Trophoblast cell (in vitro differentiated cells and primary cell): Measurements from ENCODE around the gene TMEM89.
A peak's percentile ranks its signal among the peaks of the same experiment; 100 is the strongest.

Experiments used
- DNase-seq, 2 donors: peaks; one replicate each; pipeline ENCODE4 v3.0.0-alpha.2; 2016
- H2AFZ ChIP-seq: 2 replicates; pipeline ENCODE4 v1.6.1; 2013; ENCODE audit warnings: low read length, moderate library complexity, mild to moderate bottlenecking; ENCODE audit not compliant: insufficient read depth, poor library complexity
- H2AK5ac ChIP-seq: 2 replicates; pipeline ENCODE4 v1.6.1; 2013; ENCODE audit warnings: mild to moderate bottlenecking, low read length
- H2BK120ac ChIP-seq: 2 replicates; pipeline ENCODE4 v1.6.1; 2013; ENCODE audit warnings: low read length, mild to moderate bottlenecking, moderate library complexity; ENCODE audit not compliant: insufficient read depth, poor library complexity
- H2BK12ac ChIP-seq: 2 replicates; pipeline ENCODE4 v1.6.1; 2013; ENCODE audit warnings: mild to moderate bottlenecking, low read length, moderate library complexity
- H2BK5ac ChIP-seq: 2 replicates; pipeline ENCODE4 v1.6.1; 2013; ENCODE audit warnings: low read length, low read depth, moderate library complexity, mild to moderate bottlenecking; ENCODE audit not compliant: poor library complexity
- H3K14ac ChIP-seq: 2 replicates; pipeline ENCODE4 v1.6.1; 2013; ENCODE audit warnings: mild to moderate bottlenecking, low read length
- H3K18ac ChIP-seq: 2 replicates; pipeline ENCODE4 v1.6.1; 2013; ENCODE audit warnings: mild to moderate bottlenecking, low read length
- H3K23ac ChIP-seq: 2 replicates; pipeline ENCODE4 v1.6.1; 2013; ENCODE audit warnings: low read length
- H3K27ac ChIP-seq: 2 replicates; pipeline ENCODE4 v1.5.1; 2013; ENCODE audit warnings: low read depth, mild to moderate bottlenecking, inconsistent platforms, low read length, moderate library complexity
- H3K27me3 ChIP-seq: 2 replicates; pipeline ENCODE4 v1.6.1; 2013; ENCODE audit warnings: inconsistent platforms, mild to moderate bottlenecking, low read length, moderate library complexity; ENCODE audit not compliant: insufficient read depth
- H3K36me3 ChIP-seq, 2 experiments: 1 replicate in 1 of 2; 2 replicates in 1 of 2; pipeline ENCODE4 v1.6.1; 2013; ENCODE audit warnings: low read length in 2 of 2, mild to moderate bottlenecking in 2 of 2, moderate library complexity in 1 of 2; ENCODE audit not compliant: insufficient read depth in 2 of 2, control insufficient read depth in 1 of 2
- H3K4ac ChIP-seq: 2 replicates; pipeline ENCODE4 v1.6.1; 2013; ENCODE audit warnings: low read depth, mild to moderate bottlenecking, low read length, moderate library complexity
- H3K4me1 ChIP-seq, 2 experiments: 1 replicate in 1 of 2; 2 replicates in 1 of 2; pipeline ENCODE4 v1.6.1; 2013; ENCODE audit warnings: low read length in 2 of 2, mild to moderate bottlenecking in 2 of 2, moderate library complexity in 1 of 2; ENCODE audit not compliant: insufficient read depth in 2 of 2, control insufficient read depth in 1 of 2
- H3K4me2 ChIP-seq: 2 replicates; pipeline ENCODE4 v1.6.1; 2013; ENCODE audit warnings: inconsistent platforms, mild to moderate bottlenecking, low read length, moderate library complexity
- H3K4me3 ChIP-seq: 2 replicates; pipeline ENCODE4 v1.5.1; 2013; ENCODE audit warnings: mild to moderate bottlenecking, low read depth, low read length, inconsistent platforms
- H3K79me1 ChIP-seq: one replicate; pipeline ENCODE4 v1.6.1; 2013; ENCODE audit warnings: low read length
- H3K79me2 ChIP-seq: 2 replicates; pipeline ENCODE4 v1.6.1; 2013; ENCODE audit warnings: low read length, mild to moderate bottlenecking; ENCODE audit not compliant: control insufficient read depth, insufficient read depth, poor library complexity
- H3K9ac ChIP-seq: 2 replicates; pipeline ENCODE4 v1.6.1; 2013; ENCODE audit warnings: mild to moderate bottlenecking, low read length
- H3K9me3 ChIP-seq: 2 replicates; pipeline ENCODE4 v1.6.1; 2013; ENCODE audit warnings: low read depth, mild to moderate bottlenecking, control low read depth, inconsistent platforms, low read length; ENCODE audit not compliant: insufficient read depth
- H4K12ac ChIP-seq: 2 replicates; pipeline ENCODE4 v1.6.1; 2013; ENCODE audit warnings: low read depth, mild to moderate bottlenecking, low read length, moderate library complexity
- H4K8ac ChIP-seq: 2 replicates; pipeline ENCODE4 v1.6.1; 2013; ENCODE audit warnings: low read depth, mild to moderate bottlenecking, low read length, moderate library complexity
- H4K91ac ChIP-seq: one replicate; pipeline ENCODE4 v1.6.1; 2013; ENCODE audit warnings: low read depth, mild to moderate bottlenecking, low read length, moderate library complexity
- WGBS: extraction: QIAGEN DNeasy Blood & Tissue Kit; methylation state at CpG from one replicate; pipeline ENCODE4 v1.1.7; 2013; ENCODE audit warnings: missing lambda C conversion rate; ENCODE audit not compliant: insufficient read length, insufficient coverage; ENCODE audit errors: extremely low coverage; 5-methylcytosine and 5-hydroxymethylcytosine counted together

TMEM89 gene

GRCh38 chr3:48630833-48631232 lies 9.3 kb upstream of the TMEM89 start:
- no peak overlapping the region for H3K4me3 ChIP-seq
- no peak overlapping the region for H3K23ac ChIP-seq
- H3K9me3 ChIP-seq: peaks cover 2% of the 10 kb centered on the region
- peaks cover 0 to 8% of the 10 kb centered on the region in 2 experiments for H3K4me1 ChIP-seq
- H3K9ac ChIP-seq: no peak overlapping the region
- no peak overlapping the region for H3K4me2 ChIP-seq
- H2AFZ ChIP-seq: no peak overlapping the region
- H4K8ac ChIP-seq: no peak overlapping the region
- H3K27ac ChIP-seq: no peak overlapping the region
- no peak overlapping the region for H4K91ac ChIP-seq
- no peak overlapping the region for H3K18ac ChIP-seq
- peaks cover 7% of the 10 kb centered on the region for H3K79me2 ChIP-seq
- H3K36me3 ChIP-seq: peaks cover 70 to 74% of the 10 kb centered on the region in 2 experiments
- H3K79me1 ChIP-seq: peaks cover 8% of the 10 kb centered on the region
- no peak overlapping the region for H4K12ac ChIP-seq
- DNase-seq: peak; percentile 45 to 70
- H2BK12ac ChIP-seq: no peak overlapping the region
- H2AK5ac ChIP-seq: no peak overlapping the region
- no peak overlapping the region for H2BK120ac ChIP-seq
- no peak overlapping the region for H3K14ac ChIP-seq
- no peaks in the 10 kb centered on the region for H3K27me3 ChIP-seq
- no peak overlapping the region for H3K4ac ChIP-seq
- WGBS: no CpG with 5 or more reads among the region's 12 CpGs
- H2BK5ac ChIP-seq: no peak overlapping the region

- Histone ChIP-seq H4K91ac (no peak overlapping the region), H3K27me3 (no peaks in the 10 kb centered on the region), H3K14ac (no peak overlapping the region), H3K4me1 (peaks cover 0 to 5% of the 10 kb centered on the region in 2 experiments), H3K23ac (no peak overlapping the region), H2AFZ (no peak overlapping the region), H3K4ac (no peak overlapping the region), H2BK12ac (no peak overlapping the region), H2BK5ac (no peak overlapping the region), H2BK120ac (no peak overlapping the region), H3K4me3 (no peak overlapping the region), H3K9me3 (peaks cover 2% of the 10 kb centered on the region), H3K79me2 (peaks cover 4% of the 10 kb centered on the region), H2AK5ac (no peak overlapping the region), H3K18ac (no peak overlapping the region), H3K4me2 (no peak overlapping the region), H3K79me1 (peaks cover 5% of the 10 kb centered on the region), H3K27ac (no peak overlapping the region), H4K12ac (no peak overlapping the region), H4K8ac (no peak overlapping the region), H3K9ac (no peak overlapping the region), H3K36me3 (peaks cover 74 to 78% of the 10 kb centered on the region in 2 experiments)
- WGBS: no CpG with 5 or more reads among the region's 8 CpGs
- no peak for DNase-seq
Measured at GRCh38 chr3:48630407-48630806, 8.8 kb upstream of the TMEM89 start.

- Histone ChIP-seq H3K23ac (no peak overlapping the region), H2AK5ac (no peak overlapping the region), H3K4me1 (peaks cover 0 to 5% of the 10 kb centered on the region in 2 experiments), H3K36me3 (peaks cover 79 to 83% of the 10 kb centered on the region in 2 experiments), H2AFZ (no peak overlapping the region), H3K27ac (no peak overlapping the region), H4K91ac (no peak overlapping the region), H4K8ac (no peak overlapping the region), H3K4me2 (no peak overlapping the region), H3K14ac (no peak overlapping the region), H3K79me1 (peaks cover 2% of the 10 kb centered on the region), H3K79me2 (peaks cover under 1% of the 10 kb centered on the region), H2BK5ac (no peak overlapping the region), H3K4ac (no peak overlapping the region), H2BK120ac (no peak overlapping the region), H3K27me3 (no peaks in the 10 kb centered on the region), H3K18ac (no peak overlapping the region), H3K9ac (no peak overlapping the region), H2BK12ac (no peak overlapping the region), H3K4me3 (peak overlapping the region; percentile 10), H3K9me3 (peaks cover 2% of the 10 kb centered on the region), H4K12ac (no peak overlapping the region)
- no peak for DNase-seq
- WGBS: no CpG with 5 or more reads among the region's 12 CpGs
Measured at GRCh38 chr3:48629894-48630293, 8.3 kb upstream of the TMEM89 start.

- Histone ChIP-seq H2AK5ac (no peak overlapping the region), H4K91ac (no peak overlapping the region), H3K23ac (no peak overlapping the region), H4K12ac (no peak overlapping the region), H2BK120ac (no peak overlapping the region), H3K18ac (no peak overlapping the region), H3K79me2 (no peaks in the 10 kb centered on the region), H3K36me3 (peaks cover 82 to 88% of the 10 kb centered on the region in 2 experiments), H3K27me3 (no peaks in the 10 kb centered on the region), H4K8ac (no peak overlapping the region), H3K79me1 (no peaks in the 10 kb centered on the region), H3K4me1 (no peaks in the 10 kb centered on the region), H3K14ac (no peak overlapping the region), H3K4me3 (no peak overlapping the region), H3K9me3 (peaks cover 2% of the 10 kb centered on the region), H2BK12ac (no peak overlapping the region), H2BK5ac (no peak overlapping the region), H3K27ac (no peak overlapping the region), H3K4ac (no peak overlapping the region), H3K9ac (no peak overlapping the region), H2AFZ (no peak overlapping the region), H3K4me2 (no peak overlapping the region)
- no peak for DNase-seq
- no CpG with 5 or more reads among the region's 13 CpGs for WGBS
Measured at GRCh38 chr3:48628277-48629017, 6.9 kb upstream of the TMEM89 start.
